H9 (cell line): ENCODE measurements around the gene SYDE2. TPM values are rescaled to one million over a fixed set of nuclear protein-coding genes. Genes with fewer than 3 reads are reported as not detected.

Experiments
- DNase-seq: peaks from one replicate; pipeline ENCODE4 v3.0.0-alpha.2; 2017
- H2AFZ ChIP-seq: one replicate; pipeline ENCODE4 v1.6.1; 2013; ENCODE audit warnings: mild to moderate bottlenecking, low read length, control low read depth, moderate library complexity
- H2AK5ac ChIP-seq: 2 replicates; pipeline ENCODE4 v1.6.1; 2013; ENCODE audit warnings: low read length, control low read depth, mixed read lengths; ENCODE audit not compliant: insufficient read length
- H2BK120ac ChIP-seq: one replicate; pipeline ENCODE4 v1.6.1; 2013; ENCODE audit warnings: low read depth, mild to moderate bottlenecking, low read length, control low read depth, inconsistent platforms; ENCODE audit not compliant: poor library complexity, severe bottlenecking
- H2BK12ac ChIP-seq: 2 replicates; pipeline ENCODE4 v1.6.1; 2013; ENCODE audit warnings: low read length, control low read depth, mixed read lengths, low read depth; ENCODE audit not compliant: insufficient read length
- H2BK15ac ChIP-seq: 2 replicates; pipeline ENCODE4 v1.6.1; 2013; ENCODE audit warnings: low read depth, low read length, control low read depth
- H2BK20ac ChIP-seq: one replicate; pipeline ENCODE4 v1.6.1; 2013; ENCODE audit warnings: low read depth, mild to moderate bottlenecking, low read length, control low read depth, inconsistent platforms; ENCODE audit not compliant: poor library complexity, severe bottlenecking
- H2BK5ac ChIP-seq: 2 replicates; pipeline ENCODE4 v1.6.1; 2013; ENCODE audit warnings: low read length, control low read depth, mixed read lengths; ENCODE audit not compliant: insufficient read length
- H3K14ac ChIP-seq: 2 replicates; pipeline ENCODE4 v1.6.1; 2013; ENCODE audit warnings: low read length, control low read depth; ENCODE audit not compliant: insufficient read depth
- H3K18ac ChIP-seq: 2 replicates; pipeline ENCODE4 v1.6.1; 2013; ENCODE audit warnings: low read depth, mild to moderate bottlenecking, mixed read lengths, low read length, control low read depth; ENCODE audit not compliant: insufficient read length
- H3K23ac ChIP-seq: 2 replicates; pipeline ENCODE4 v1.6.1; 2013; ENCODE audit warnings: low read length, control low read depth, mixed read lengths, low read depth; ENCODE audit not compliant: insufficient read length
- H3K23me2 ChIP-seq: 2 replicates; pipeline ENCODE4 v1.6.1; 2013; ENCODE audit warnings: low read depth, mild to moderate bottlenecking, mixed read lengths, low read length, control low read depth; ENCODE audit not compliant: insufficient read length, poor library complexity, severe bottlenecking
- H3K27ac ChIP-seq: 2 replicates; pipeline ENCODE4 v1.5.1; 2013; ENCODE audit warnings: low read length, control low read depth, mixed read lengths, low read depth; ENCODE audit not compliant: insufficient read length
- H3K27me3 ChIP-seq: 2 replicates; pipeline ENCODE4 v1.6.1; 2013; ENCODE audit warnings: low read length, control low read depth, inconsistent platforms; ENCODE audit not compliant: insufficient read depth
- H3K4ac ChIP-seq: 2 replicates; pipeline ENCODE4 v1.6.1; 2013; ENCODE audit warnings: low read depth, mild to moderate bottlenecking, control low read depth, inconsistent platforms, low read length, moderate library complexity
- H3K4me1 ChIP-seq: 2 replicates; pipeline ENCODE4 v1.6.1; 2013; ENCODE audit warnings: low read length, control low read depth, inconsistent platforms; ENCODE audit not compliant: insufficient read depth
- H3K4me2 ChIP-seq: 2 replicates; pipeline ENCODE4 v1.6.1; 2013; ENCODE audit warnings: low read length, control low read depth, mixed read lengths; ENCODE audit not compliant: insufficient read length, insufficient read depth
- H3K56ac ChIP-seq: 2 replicates; pipeline ENCODE4 v1.6.1; 2013; ENCODE audit warnings: low read depth, mild to moderate bottlenecking, mixed read lengths, low read length, control low read depth; ENCODE audit not compliant: insufficient read length
- H3K79me1 ChIP-seq: 2 replicates; pipeline ENCODE4 v1.6.1; 2013; ENCODE audit warnings: low read depth, mild to moderate bottlenecking, moderate library complexity, low read length, control low read depth, inconsistent platforms; ENCODE audit not compliant: insufficient read depth, poor library complexity, severe bottlenecking
- H3K79me2 ChIP-seq: 2 replicates; pipeline ENCODE4 v1.6.1; 2013; ENCODE audit warnings: low read length, control low read depth, inconsistent platforms; ENCODE audit not compliant: insufficient read depth
- H3K9ac ChIP-seq: 2 replicates; pipeline ENCODE4 v1.6.1; 2013; ENCODE audit warnings: low read length, control low read depth, mixed read lengths; ENCODE audit not compliant: insufficient read length; ENCODE audit errors: extremely low read depth
- H3K9me3 ChIP-seq: one replicate; pipeline ENCODE4 v1.6.1; 2013; ENCODE audit warnings: low read depth, low read length, inconsistent platforms; ENCODE audit not compliant: control insufficient read depth
- H3T11ph ChIP-seq: one replicate; pipeline ENCODE4 v1.6.1; 2013; ENCODE audit warnings: mild to moderate bottlenecking, low read length, control low read depth, inconsistent platforms
- H4K20me1 ChIP-seq: one replicate; pipeline ENCODE4 v1.6.1; 2013; ENCODE audit not compliant: control insufficient read depth, insufficient read length, insufficient read depth
- H4K5ac ChIP-seq: 2 replicates; pipeline ENCODE4 v1.6.1; 2013; ENCODE audit warnings: low read depth, mild to moderate bottlenecking, mixed read lengths, low read length, control low read depth; ENCODE audit not compliant: insufficient read length
- H4K8ac ChIP-seq: replicated peaks from 2 replicates; pipeline ENCODE4 v1.6.1; 2013; ENCODE audit warnings: low read length, control low read depth, mixed read lengths, low read depth; ENCODE audit not compliant: insufficient read length
- H4K91ac ChIP-seq: 2 replicates; pipeline ENCODE4 v1.6.1; 2013; ENCODE audit warnings: low read depth, mild to moderate bottlenecking, moderate library complexity, mixed read lengths, low read length, control low read depth; ENCODE audit not compliant: insufficient read length
- H3K27ac Mint-ChIP-seq, 3 experiments: 2 replicates in 2 of 3; 3 replicates in 1 of 3; pipeline ENCODE4 v1.8.0; 2020 to 2021; ENCODE audit warnings: mixed read lengths in 3 of 3, mild to moderate bottlenecking in 1 of 3, moderate library complexity in 1 of 3
- H3K27me3 Mint-ChIP-seq: 2 replicates; pipeline ENCODE4 v1.8.0; 2021; ENCODE audit warnings: low read depth, mild to moderate bottlenecking, moderate library complexity, mixed read lengths
- H3K36me3 Mint-ChIP-seq, 3 experiments: 2 replicates in 2 of 3; 3 replicates in 1 of 3; pipeline ENCODE4 v1.8.0; 2020 to 2021; ENCODE audit warnings: low read depth in 3 of 3, mixed read lengths in 3 of 3; ENCODE audit not compliant: insufficient read depth in 1 of 3
- H3K4me1 Mint-ChIP-seq, 2 experiments: 2 replicates each; pipeline ENCODE4 v1.8.0; 2020; ENCODE audit warnings: mixed read lengths in 2 of 2
- H3K4me3 Mint-ChIP-seq, 2 experiments: 2 replicates in 1 of 2; 3 replicates in 1 of 2; pipeline ENCODE4 v1.8.0; 2020 to 2021; ENCODE audit warnings: mild to moderate bottlenecking in 2 of 2, mixed read lengths in 2 of 2, moderate library complexity in 1 of 2
- H3K9me3 Mint-ChIP-seq, 2 experiments: 2 replicates in 1 of 2; 3 replicates in 1 of 2; pipeline ENCODE4 v1.8.0; 2020; ENCODE audit warnings: mild to moderate bottlenecking in 2 of 2, mixed read lengths in 2 of 2, moderate library complexity in 1 of 2
- CTCF ChIP-seq: fragments of 200-600 bp; sonication (generic); conservative IDR thresholded peaks from 3 replicates; pipeline ENCODE4 v1.8.0; 2021; ENCODE audit warnings: antibody characterized with exemption, mild to moderate bottlenecking
- WGBS: extraction: QIAGEN DNeasy Blood & Tissue Kit; methylation state at CpG from one replicate; pipeline ENCODE4 v1.1.7; 2013; ENCODE audit warnings: missing lambda C conversion rate, low lambda C conversion rate, mixed read lengths; ENCODE audit not compliant: insufficient read length; ENCODE audit errors: extremely low coverage; 5-methylcytosine and 5-hydroxymethylcytosine counted together
- total RNA-seq: library from RNA; stranded (reverse); gene quantifications from 2 replicates; pipeline ENCODE4 v1.2.1, GENCODE V29; 2021

SYDE2 gene
- total RNA-seq, 1 experiment from 2014 or later = 12.4 TPM

DNA sequence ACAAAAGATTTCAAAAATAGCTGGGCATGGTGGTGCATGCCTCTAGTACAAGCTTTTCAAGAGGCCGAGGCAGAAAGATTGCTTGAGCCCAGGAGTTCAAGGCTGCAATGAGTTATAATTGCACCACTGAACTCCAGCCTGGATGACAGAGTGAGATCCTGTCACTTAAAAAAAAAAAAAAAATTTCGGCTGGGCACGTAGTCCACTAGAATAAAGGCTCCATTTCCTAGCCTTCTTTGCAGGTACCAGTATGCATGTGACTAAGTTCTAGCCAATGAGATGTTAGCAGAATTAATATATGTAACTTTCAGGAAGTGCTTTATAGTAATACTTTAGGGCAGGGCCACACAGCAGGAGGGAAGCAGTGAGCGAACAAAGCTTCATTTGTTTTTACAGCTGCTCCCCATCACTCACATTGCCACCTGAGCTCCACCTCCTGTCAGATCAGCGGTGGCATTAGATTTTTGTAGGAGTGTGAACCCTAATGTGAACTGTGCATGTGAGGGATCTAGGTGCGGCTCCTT is 28.8 kb upstream of the SYDE2 start:
- H3K27me3 ChIP-seq = no peaks in the 10 kb centered on the region
- no CpG with 5 or more reads among the region's 6 CpGs for WGBS
- H3K4ac ChIP-seq = no peak overlapping the region
- no peak overlapping the region for H2BK120ac ChIP-seq
- H3K36me3 Mint-ChIP-seq = no peaks in the 10 kb centered on the region
- no peaks in the 10 kb centered on the region for H4K20me1 ChIP-seq
- no peak overlapping the region for H3K9ac ChIP-seq
- H3K56ac ChIP-seq = no peak overlapping the region
- no peak overlapping the region for H3K27ac ChIP-seq
- no peak overlapping the region for H4K8ac ChIP-seq
- no peak overlapping the region for H3K14ac ChIP-seq
- no peak overlapping the region for H2BK5ac ChIP-seq
- no peaks in the 10 kb centered on the region for H3K9me3 ChIP-seq
- H3T11ph ChIP-seq = no peak overlapping the region
- DNase-seq = no peak
- no peak overlapping the region for H4K5ac ChIP-seq
- no peak overlapping the region for H3K23ac ChIP-seq
- H2BK12ac ChIP-seq = no peak overlapping the region
- no peaks in the 10 kb centered on the region for H3K79me1 ChIP-seq
- no peak overlapping the region for H2BK15ac ChIP-seq
- H3K27ac Mint-ChIP-seq = no peak overlapping the region
- no peak overlapping the region for H2BK20ac ChIP-seq
- peaks cover 25 to 33% of the 10 kb centered on the region in 2 experiments for H3K4me1 Mint-ChIP-seq
- no peak overlapping the region for H3K4me3 Mint-ChIP-seq
- no peaks in the 10 kb centered on the region; the same call in 1 of the 2 replicates for H3K27me3 Mint-ChIP-seq
- no peak overlapping the region for H4K91ac ChIP-seq
- H3K18ac ChIP-seq = no peak overlapping the region
- no peaks in the 10 kb centered on the region for H3K79me2 ChIP-seq
- H3K4me2 ChIP-seq = no peak overlapping the region
- H2AFZ ChIP-seq = no peak overlapping the region
- H2AK5ac ChIP-seq = no peak overlapping the region
- peaks cover 4% of the 10 kb centered on the region; the same call in 1 of the 2 replicates for H3K4me1 ChIP-seq
- H3K9me3 Mint-ChIP-seq = no peaks in the 10 kb centered on the region
- no peaks in the 10 kb centered on the region for H3K23me2 ChIP-seq
- TF ChIP-seq CTCF = no peak
